Keratinocyte (primary cell): ENCODE results near the gene RASA1. TPM values are rescaled to one million over a fixed set of nuclear protein-coding genes. Genes with fewer than 3 reads are reported as not detected.

ENCODE experiments used
- DNase-seq: peaks from one replicate; pipeline ENCODE4 v3.0.0-alpha.2; 2011; ENCODE audit warnings: low read depth, missing footprints, low spot score
- FAIRE-seq: peaks from 2 replicates; lab custom pipeline; 2011; peaks lifted over from hg19 to GRCh38; lab: Jason Lieb, UNC
- H2AFZ ChIP-seq: 2 replicates; pipeline ENCODE4 v1.6.0; 2012; ENCODE audit warnings: low read length, control low read depth, inconsistent platforms; ENCODE audit not compliant: control insufficient read depth
- H3K27ac ChIP-seq: 2 replicates; pipeline ENCODE4 v1.5.1; 2011; ENCODE audit warnings: low read length; ENCODE audit not compliant: control insufficient read depth, insufficient read depth
- H3K27me3 ChIP-seq: 3 replicates; pipeline ENCODE4 v1.6.0; 2011; ENCODE audit warnings: low read length; ENCODE audit not compliant: control insufficient read depth, insufficient read depth; ENCODE audit errors: extremely low read depth
- H3K36me3 ChIP-seq, 2 experiments: 2 replicates in 1 of 2; 3 replicates in 1 of 2; pipeline ENCODE4 v1.5.1; 2011; ENCODE audit warnings: low read length in 2 of 2, mild to moderate bottlenecking in 1 of 2; ENCODE audit not compliant: control insufficient read depth in 2 of 2, insufficient read depth in 2 of 2; ENCODE audit errors: extremely low read depth in 1 of 2
- H3K4me1 ChIP-seq: 3 replicates; pipeline ENCODE4 v1.5.1; 2011; ENCODE audit warnings: low read length; ENCODE audit not compliant: control insufficient read depth, insufficient read depth; ENCODE audit errors: extremely low read depth
- H3K4me2 ChIP-seq: 3 replicates; pipeline ENCODE4 v1.6.0; 2011; ENCODE audit warnings: low read depth, low read length; ENCODE audit not compliant: control insufficient read depth, insufficient read depth; ENCODE audit errors: extremely low read depth
- H3K4me3 ChIP-seq, 3 experiments: fragments of 200-600 bp in 1 of 3; sonication (generic) in 1 of 3; 2 replicates in 2 of 3; 3 replicates in 1 of 3; pipeline ENCODE4 v1.5.1; 2011 to 2016; ENCODE audit warnings: low read length in 3 of 3, mild to moderate bottlenecking in 3 of 3, control low read depth in 2 of 3, inconsistent platforms in 1 of 3, low read depth in 1 of 3, mixed read lengths in 1 of 3, mixed run types in 1 of 3, moderate library complexity in 1 of 3; ENCODE audit not compliant: control insufficient read depth in 2 of 3, insufficient read depth in 2 of 3; ENCODE audit errors: extremely low read depth in 1 of 3
- H3K79me2 ChIP-seq: 2 replicates; pipeline ENCODE4 v1.6.0; 2012; ENCODE audit warnings: low read length; ENCODE audit not compliant: control insufficient read depth, insufficient read depth
- H3K9ac ChIP-seq: 3 replicates; pipeline ENCODE4 v1.6.0; 2011; ENCODE audit warnings: low read length; ENCODE audit not compliant: control insufficient read depth, insufficient read depth; ENCODE audit errors: extremely low read depth
- H3K9me1 ChIP-seq: 3 replicates; pipeline ENCODE4 v1.6.0; 2011; ENCODE audit warnings: low read length; ENCODE audit not compliant: control insufficient read depth, insufficient read depth; ENCODE audit errors: extremely low read depth
- H3K9me3 ChIP-seq: 2 replicates; pipeline ENCODE4 v1.5.1; 2012; ENCODE audit warnings: low read depth, low read length; ENCODE audit not compliant: control insufficient read depth
- H4K20me1 ChIP-seq: 3 replicates; pipeline ENCODE4 v1.6.0; 2011; ENCODE audit warnings: low read length; ENCODE audit not compliant: control insufficient read depth, insufficient read depth; ENCODE audit errors: extremely low read depth
- CTCF ChIP-seq, 3 experiments: IDR thresholded peaks in 1 of 3; conservative IDR thresholded peaks in 1 of 3; optimal IDR thresholded peaks in 1 of 3; 2 replicates in 2 of 3; 3 replicates in 1 of 3; pipeline versions ENCODE3 to v1.5.1; 2011; ENCODE audit warnings: low read length in 3 of 3, mild to moderate bottlenecking in 3 of 3, moderate library complexity in 2 of 3, control low read depth in 1 of 3, inconsistent platforms in 1 of 3; ENCODE audit not compliant: insufficient read depth in 2 of 3; ENCODE audit errors: extremely low read depth in 1 of 3
- EZH2 ChIP-seq: IDR thresholded peaks from one replicate; pipeline ENCODE4 v1.6.1; 2012; ENCODE audit warnings: inconsistent platforms, mild to moderate bottlenecking, low read length, moderate library complexity
- dilution Hi-C: fragments of 300-500 bp; cut with MboI; formaldehyde crosslinking; loops from one replicate; pipeline ENCODE4 v1.7.0; 2020; ENCODE audit warnings: low sequenced_read_pairs; ENCODE audit not compliant: extremely low pct_ligation_motif_present
- polyA plus RNA-seq, 5 experiments: library from polyadenylated mRNA; depleted of rRNA in 3 of 5; stranded (reverse) in 3 of 5; stranded (forward) in 1 of 5; unstranded in 1 of 5; fragments of >200 nt; gene quantifications; 1 replicate in 1 of 5; 2 replicates in 3 of 5; 3 replicates in 1 of 5; pipeline versions ENCODE4 v1.2.1 to v1.2.3, GENCODE V29; 2011 to 2012; ENCODE audit warnings: missing spikeins in 2 of 5, low read depth in 1 of 5, low replicate concordance in 1 of 5

Gene RASA1
- polyA plus RNA-seq, 1 donor (not counting 4 experiments of a cell fraction or from before 2014, with no cell fraction given) = 57.9 TPM

DNA sequence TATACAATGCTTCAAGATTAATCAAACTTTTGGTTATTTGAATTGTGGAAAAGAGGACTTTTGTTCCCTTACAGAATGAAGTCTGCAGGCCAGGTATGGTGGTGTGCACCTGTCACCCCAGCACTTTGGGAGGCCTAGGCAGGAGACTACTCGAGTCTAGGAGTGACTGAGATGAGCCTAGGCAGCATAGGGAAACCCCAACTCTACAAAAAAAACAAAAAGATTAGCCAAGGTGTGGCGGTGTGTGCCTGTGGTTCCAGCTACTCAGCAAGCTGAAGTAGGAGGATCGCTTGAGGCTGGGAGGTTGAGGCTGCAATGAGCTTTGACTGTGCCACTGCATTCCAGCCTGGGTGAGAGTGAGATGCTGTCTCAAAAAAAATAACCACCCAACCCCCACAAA, 135.7 kb downstream of the RASA1 start:
- DNase-seq = no peak
- no peaks in the 10 kb centered on the region for H3K27me3 ChIP-seq
- H3K4me2 ChIP-seq = no peak overlapping the region
- H3K79me2 ChIP-seq = peaks cover 9% of the 10 kb centered on the region
- no peaks in the 10 kb centered on the region for H3K9me3 ChIP-seq
- H3K9me1 ChIP-seq = no peaks in the 10 kb centered on the region
- H3K27ac ChIP-seq = no peak overlapping the region
- no peaks in the 10 kb centered on the region for H4K20me1 ChIP-seq
- peaks cover 13 to 27% of the 10 kb centered on the region in 2 experiments for H3K36me3 ChIP-seq
- no peak for FAIRE-seq
- H3K4me3 ChIP-seq = no peak overlapping the region
- H2AFZ ChIP-seq = no peak overlapping the region
- no peak for TF ChIP-seq CTCF (optimal IDR thresholded peaks at IDR 0.05 in 1 of 3, IDR thresholded peaks at IDR 0.05 in 1 of 3, conservative IDR thresholded peaks at IDR 0.05 in 1 of 3; ENCODE audit: extremely low read depth in 1 of 3, insufficient read depth in 2 of 3, low read length in 3 of 3)
- no peak for TF ChIP-seq EZH2
- H3K4me1 ChIP-seq = peaks cover 7% of the 10 kb centered on the region
- dilution Hi-C loops = no loop called here
- H3K9ac ChIP-seq = no peak overlapping the region

DNA sequence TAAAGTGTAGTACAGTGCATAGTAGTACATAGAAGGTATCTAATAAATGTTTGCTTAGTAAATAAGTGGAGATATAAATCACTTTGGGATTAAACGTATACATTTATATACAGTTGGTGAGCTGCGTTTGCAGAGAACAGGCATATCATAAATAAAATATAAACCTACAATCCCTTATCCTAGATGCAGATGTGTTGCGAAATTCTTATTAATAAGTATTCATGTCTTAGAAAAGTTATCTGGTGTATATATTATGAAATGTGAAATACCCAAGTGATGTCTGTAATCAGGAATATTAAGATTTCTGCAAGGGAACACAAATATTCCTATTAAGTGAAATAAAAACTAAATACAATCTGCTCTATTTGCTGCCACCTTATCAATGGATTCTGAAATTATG, 136.2 kb downstream of the RASA1 start:
- peaks cover 12% of the 10 kb centered on the region for H3K79me2 ChIP-seq

More for the DNA sequence above, 136.2 kb downstream of the RASA1 start:
- no peak overlapping the region for H3K9ac ChIP-seq
- peaks cover 13 to 23% of the 10 kb centered on the region in 2 experiments for H3K36me3 ChIP-seq
- peaks cover 5% of the 10 kb centered on the region for H3K4me1 ChIP-seq
- no peak overlapping the region for H3K4me3 ChIP-seq
- DNase-seq (no peak), FAIRE-seq (no peak)
- no peaks in the 10 kb centered on the region for H4K20me1 ChIP-seq
- no peak overlapping the region for H2AFZ ChIP-seq
- H3K9me1 ChIP-seq = no peaks in the 10 kb centered on the region
- H3K27me3 ChIP-seq = no peaks in the 10 kb centered on the region
- no peaks in the 10 kb centered on the region for H3K9me3 ChIP-seq
- no peak overlapping the region for H3K27ac ChIP-seq
- TF ChIP-seq CTCF (optimal IDR thresholded peaks at IDR 0.05 in 1 of 3, IDR thresholded peaks at IDR 0.05 in 1 of 3, conservative IDR thresholded peaks at IDR 0.05 in 1 of 3; ENCODE audit: extremely low read depth in 1 of 3, insufficient read depth in 2 of 3, low read length in 3 of 3) (no peak), EZH2 (no peak)
- dilution Hi-C loops = no loop called here
- H3K4me2 ChIP-seq = no peak overlapping the region
